Activated CD8-positive, alpha-beta memory T cell treated with anti-CD3 and anti-CD28 coated beads for 36 hours (primary cell): Measurements from ENCODE around the gene NPAT. TPM values are rescaled to one million over a fixed set of nuclear protein-coding genes. Genes with fewer than 3 reads are reported as not detected.
"Not testable (repeated sequence)": the region's sequence is repeated elsewhere in the genome, so short reads cannot be mapped to it uniquely, and the experiment has no call there.

Source experiments
- CTCF ChIA-PET: fragments of 350-600 bp; sonication (Branson Sonifier 250); formaldehyde crosslinking; loops from one replicate; lab custom pipeline; 2021; ENCODE audit warnings: antibody characterized with exemption; lab: Charles Lee
- POLR2A ChIA-PET: fragments of 350-600 bp; sonication (Branson Sonifier 250); formaldehyde crosslinking; loops from one replicate; lab custom pipeline; 2021; ENCODE audit warnings: antibody characterized with exemption; lab: Charles Lee
- total RNA-seq, 2 experiments: library from RNA; stranded (reverse); gene quantifications; one replicate each; pipeline ENCODE4 v1.2.3, GENCODE V29; 2021

The NPAT gene
- total RNA-seq, 2 experiments from 2014 or later, result 36.1 to 36.7 TPM

- POLR2A ChIA-PET, result interaction anchor here (1.0 kb wide), 2 partner anchors 22 to 37 kb away, joined by 3 read pairs; no protein-coding TSS in a partner anchor
- CTCF ChIA-PET, result interaction anchor here (0.7 to 1.5 kb wide), 3 partner anchors 16 to 58 kb away, joined by 3 to 4 read pairs (median 4); partner anchors contain the start of genes ATM and NPAT
Measured at GRCh38 chr11:108199446-108200321, 22.8 kb downstream of the NPAT start.

- ChIA-PET CTCF (interaction anchor here (0.7 to 1.5 kb wide), 3 partner anchors 23 to 58 kb away, joined by 3 to 4 read pairs (median 4); partner anchors contain the start of genes ATM and NPAT), POLR2A (no interaction called here)
Measured at GRCh38 chr11:108198833-108199232, 23.6 kb downstream of the NPAT start.

- POLR2A ChIA-PET, result interaction anchor here (0.7 kb wide), 1 partner anchor 25 kb away, joined by 3 read pairs; no protein-coding TSS in a partner anchor
- CTCF ChIA-PET, result interaction anchor here (1.0 to 1.5 kb wide), 2 partner anchors 22 to 26 kb away, joined by 3 to 4 read pairs; partner anchors contain the start of gene ATM
Measured at GRCh38 chr11:108197351-108197750, 25.1 kb downstream of the NPAT start.

- CTCF ChIA-PET, result interaction anchor here (1.0 to 1.5 kb wide), 2 partner anchors 22 to 26 kb away, joined by 3 to 4 read pairs; partner anchors contain the start of gene ATM
- POLR2A ChIA-PET, result interaction anchor here (0.6 to 0.7 kb wide), 2 partner anchors 18 to 25 kb away, joined by 3 read pairs; no protein-coding TSS in a partner anchor
Measured at GRCh38 chr11:108196901-108197300, 25.5 kb downstream of the NPAT start.

GRCh38 chr11:108193725-108194124 lies 28.7 kb downstream of the NPAT start:
- CTCF ChIA-PET, result no interaction called here

GRCh38 chr11:108177570-108177969 lies 44.9 kb downstream of the NPAT start:
- POLR2A ChIA-PET, result no interaction called here
- CTCF ChIA-PET, result no interaction called here

More at GRCh38 chr11:108193725-108194124, 28.7 kb downstream of the NPAT start:
- POLR2A ChIA-PET, result no interaction called here

GRCh38 chr11:108170184-108170583 lies 52.3 kb downstream of the NPAT start:
- ChIA-PET CTCF (interaction anchor here (0.7 kb wide), 1 partner anchor 128 kb away, joined by 3 read pairs; no protein-coding TSS in a partner anchor), POLR2A (no interaction called here)

GRCh38 chr11:108167624-108168023 lies 54.8 kb downstream of the NPAT start:
- ChIA-PET CTCF (no interaction called here), POLR2A (no interaction called here)

GRCh38 chr11:108162878-108163277 lies 59.6 kb downstream of the NPAT start:
- POLR2A ChIA-PET, CTCF ChIA-PET: not testable (repeated sequence)

- CTCF ChIA-PET, result interaction anchor here (0.6 kb wide), 1 partner anchor 17 kb away, joined by 3 read pairs; no protein-coding TSS in a partner anchor
- POLR2A ChIA-PET, result no interaction called here
Measured at GRCh38 chr11:108160970-108161566, 61.4 kb downstream of the NPAT start.

GRCh38 chr11:108154591-108154990 lies 67.8 kb downstream of the NPAT start:
- POLR2A ChIA-PET, result interaction anchor here (0.6 kb wide), 1 partner anchor 17 kb away, joined by 5 read pairs; no protein-coding TSS in a partner anchor
- CTCF ChIA-PET, result interaction anchor here (1.8 kb wide), 1 partner anchor 13 kb away, joined by 6 read pairs; no protein-coding TSS in a partner anchor

- POLR2A ChIA-PET, result no interaction called here
- CTCF ChIA-PET, result no interaction called here
Measured at GRCh38 chr11:108148556-108148955, 73.9 kb downstream of the NPAT start.

- CTCF ChIA-PET, result no interaction called here
- POLR2A ChIA-PET, result no interaction called here
Measured at GRCh38 chr11:108147150-108147549, 75.3 kb downstream of the NPAT start.

- POLR2A ChIA-PET, result no interaction called here
Measured at GRCh38 chr11:108144615-108145014, 77.8 kb downstream of the NPAT start.

GRCh38 chr11:108142304-108142703 lies 80.1 kb downstream of the NPAT start:
- CTCF ChIA-PET, result interaction anchor here (2.1 kb wide), 1 partner anchor 13 kb away, joined by 6 read pairs; no protein-coding TSS in a partner anchor
- POLR2A ChIA-PET, result no interaction called here

More at GRCh38 chr11:108144615-108145014, 77.8 kb downstream of the NPAT start:
- CTCF ChIA-PET, result no interaction called here

- CTCF ChIA-PET, result no interaction called here
- POLR2A ChIA-PET, result no interaction called here
Measured at GRCh38 chr11:108137212-108137611, 85.2 kb downstream of the NPAT start.

GRCh38 chr11:108135845-108136544 lies 86.4 kb downstream of the NPAT start:
- POLR2A ChIA-PET, result no interaction called here
- CTCF ChIA-PET, result no interaction called here

- POLR2A ChIA-PET, CTCF ChIA-PET: not testable (repeated sequence)
Measured at GRCh38 chr11:108132993-108133538, 89.4 kb downstream of the NPAT start.

GRCh38 chr11:108131993-108132392 lies 90.4 kb downstream of the NPAT start:
- ChIA-PET CTCF (interaction anchor here (0.7 kb wide), 1 partner anchor 513 kb away, joined by 4 read pairs; no protein-coding TSS in a partner anchor), POLR2A (no interaction called here)
